Measurements from ENCODE around the gene NKX2-2.

NKX2-2 gene

DNA sequence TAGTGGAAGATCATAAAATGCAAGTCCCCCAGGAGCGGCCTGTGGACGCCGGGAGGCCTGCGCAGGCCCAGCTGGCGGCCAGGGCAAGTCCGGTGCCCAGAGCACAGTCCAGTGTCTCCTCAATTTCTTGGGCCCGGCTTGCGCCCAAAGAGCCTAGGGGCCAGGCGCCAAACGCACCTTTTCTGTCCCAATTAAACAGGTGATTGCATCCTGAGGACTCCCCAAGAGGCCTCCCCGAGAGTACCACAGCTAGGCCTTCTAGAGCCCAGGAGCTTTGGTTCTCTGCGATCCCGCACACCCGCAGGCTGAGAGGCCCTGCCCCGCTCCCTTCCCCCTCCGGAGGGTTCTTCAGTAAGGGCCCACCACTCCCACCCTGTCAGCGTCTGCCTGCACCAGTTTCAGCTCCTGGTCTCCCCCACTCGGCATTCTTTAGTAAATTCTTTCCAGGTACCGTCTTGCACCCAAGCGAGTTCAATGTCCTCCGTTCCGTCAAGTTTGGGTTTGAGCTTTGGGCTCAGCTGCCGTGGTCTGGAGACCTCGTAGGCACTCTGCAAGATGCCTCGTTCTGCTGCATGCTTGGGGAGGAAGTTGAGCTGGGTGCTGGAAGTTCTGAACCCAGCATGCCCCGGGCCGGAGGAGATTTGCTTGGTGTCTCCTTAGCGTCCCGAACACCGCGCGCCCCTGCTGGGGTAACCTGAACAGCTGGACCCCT lies 3.9 kb upstream of the NKX2-2 start:
- no peak for DNase-seq (ENCODE audit: low read depth)
- H3K4me3 ChIP-seq (replicated peaks; ENCODE audit: low read depth, low read length), result no peak overlapping the region
- TF ChIP-seq, protein P1, sequence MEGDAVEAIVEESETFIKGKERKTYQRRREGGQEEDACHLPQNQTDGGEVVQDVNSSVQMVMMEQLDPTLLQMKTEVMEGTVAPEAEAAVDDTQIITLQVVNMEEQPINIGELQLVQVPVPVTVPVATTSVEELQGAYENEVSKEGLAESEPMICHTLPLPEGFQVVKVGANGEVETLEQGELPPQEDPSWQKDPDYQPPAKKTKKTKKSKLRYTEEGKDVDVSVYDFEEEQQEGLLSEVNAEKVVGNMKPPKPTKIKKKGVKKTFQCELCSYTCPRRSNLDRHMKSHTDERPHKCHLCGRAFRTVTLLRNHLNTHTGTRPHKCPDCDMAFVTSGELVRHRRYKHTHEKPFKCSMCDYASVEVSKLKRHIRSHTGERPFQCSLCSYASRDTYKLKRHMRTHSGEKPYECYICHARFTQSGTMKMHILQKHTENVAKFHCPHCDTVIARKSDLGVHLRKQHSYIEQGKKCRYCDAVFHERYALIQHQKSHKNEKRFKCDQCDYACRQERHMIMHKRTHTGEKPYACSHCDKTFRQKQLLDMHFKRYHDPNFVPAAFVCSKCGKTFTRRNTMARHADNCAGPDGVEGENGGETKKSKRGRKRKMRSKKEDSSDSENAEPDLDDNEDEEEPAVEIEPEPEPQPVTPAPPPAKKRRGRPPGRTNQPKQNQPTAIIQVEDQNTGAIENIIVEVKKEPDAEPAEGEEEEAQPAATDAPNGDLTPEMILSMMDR (IDR thresholded peaks at IDR 0.05; ENCODE audit: low read length, missing control alignments), result no peak

- no peak for DNase-seq (ENCODE audit: low read depth)
- TF ChIP-seq, protein P1 (IDR thresholded peaks at IDR 0.05; ENCODE audit: low read length, missing control alignments), result no peak
These were observed 3.1 kb upstream of the NKX2-2 start for GRCh38 chr20:21516861-21517565.

DNA sequence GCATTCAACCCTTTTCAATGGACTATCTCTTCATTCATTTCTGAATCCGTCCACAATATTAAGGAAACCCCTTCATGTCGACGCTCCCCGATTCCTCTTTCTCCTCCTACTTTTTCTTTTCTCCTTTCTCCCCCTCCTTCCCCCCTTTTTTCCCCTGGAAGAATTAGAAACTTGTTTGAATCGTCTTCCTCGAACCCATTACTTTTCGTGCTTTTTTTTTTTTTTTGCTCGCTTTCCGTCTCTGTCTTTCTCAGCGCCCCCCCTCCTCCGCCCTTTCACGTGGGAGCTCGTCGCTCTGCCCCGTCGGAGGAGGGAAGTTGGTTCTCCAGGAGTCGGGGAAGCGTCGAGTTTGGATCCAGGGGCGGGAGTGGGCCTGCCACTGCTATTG lies 2.3 kb upstream of the NKX2-2 start:
- H3K4me3 ChIP-seq (replicated peaks; ENCODE audit: low read depth, low read length), result no peak overlapping the region
- TF ChIP-seq, protein P1 (IDR thresholded peaks at IDR 0.05; ENCODE audit: low read length, missing control alignments), result no peak
- DNase-seq (ENCODE audit: low read depth), result no peak

More at GRCh38 chr20:21516861-21517565, 3.1 kb upstream of the NKX2-2 start:
- no peak overlapping the region for H3K4me3 ChIP-seq (replicated peaks; ENCODE audit: low read depth, low read length)

DNA sequence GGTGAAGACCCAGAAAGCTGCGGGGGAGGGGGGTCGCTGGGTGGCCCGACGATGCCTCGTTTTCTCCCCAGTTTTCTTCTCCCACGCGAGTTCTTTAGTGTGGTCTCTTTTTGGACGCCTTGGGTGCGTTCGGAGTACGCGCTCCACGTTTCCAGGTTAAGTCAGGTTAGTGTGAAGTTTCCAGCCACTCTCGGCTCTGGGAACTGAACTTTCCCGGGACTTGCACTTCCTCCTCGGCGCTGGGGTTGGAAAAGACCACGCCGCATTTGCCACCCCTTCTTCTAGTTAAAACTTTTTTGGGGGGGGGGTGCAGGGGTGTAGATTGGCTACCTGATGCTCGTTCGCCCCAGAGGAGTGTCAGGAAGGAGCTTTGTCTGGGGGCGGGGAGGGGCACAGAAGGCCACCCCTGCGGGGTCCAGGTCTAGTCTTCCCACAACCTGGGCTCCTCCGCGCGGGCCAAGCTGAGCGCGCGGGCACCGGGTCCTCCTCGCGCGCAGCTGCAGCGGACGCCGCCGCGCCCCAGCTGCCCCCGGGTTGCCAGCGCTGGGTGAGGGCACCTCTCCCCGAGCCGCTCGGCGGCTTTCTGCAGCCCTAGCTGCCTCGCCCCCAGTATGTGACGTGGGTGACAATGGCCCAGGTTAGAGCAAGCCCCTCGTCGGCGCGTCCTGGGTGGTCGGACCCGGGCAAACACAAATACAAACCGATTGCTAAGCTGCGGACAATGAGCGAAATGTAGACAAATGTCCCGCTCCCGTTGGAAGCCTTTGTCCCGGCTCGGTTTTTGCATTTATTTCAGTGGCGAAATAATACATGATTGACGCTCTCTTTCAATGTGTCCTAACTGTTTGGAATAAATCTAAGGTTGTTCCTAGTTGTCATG lies 1.7 kb upstream of the NKX2-2 start:
- no peak for DNase-seq (ENCODE audit: low read depth)

DNA sequence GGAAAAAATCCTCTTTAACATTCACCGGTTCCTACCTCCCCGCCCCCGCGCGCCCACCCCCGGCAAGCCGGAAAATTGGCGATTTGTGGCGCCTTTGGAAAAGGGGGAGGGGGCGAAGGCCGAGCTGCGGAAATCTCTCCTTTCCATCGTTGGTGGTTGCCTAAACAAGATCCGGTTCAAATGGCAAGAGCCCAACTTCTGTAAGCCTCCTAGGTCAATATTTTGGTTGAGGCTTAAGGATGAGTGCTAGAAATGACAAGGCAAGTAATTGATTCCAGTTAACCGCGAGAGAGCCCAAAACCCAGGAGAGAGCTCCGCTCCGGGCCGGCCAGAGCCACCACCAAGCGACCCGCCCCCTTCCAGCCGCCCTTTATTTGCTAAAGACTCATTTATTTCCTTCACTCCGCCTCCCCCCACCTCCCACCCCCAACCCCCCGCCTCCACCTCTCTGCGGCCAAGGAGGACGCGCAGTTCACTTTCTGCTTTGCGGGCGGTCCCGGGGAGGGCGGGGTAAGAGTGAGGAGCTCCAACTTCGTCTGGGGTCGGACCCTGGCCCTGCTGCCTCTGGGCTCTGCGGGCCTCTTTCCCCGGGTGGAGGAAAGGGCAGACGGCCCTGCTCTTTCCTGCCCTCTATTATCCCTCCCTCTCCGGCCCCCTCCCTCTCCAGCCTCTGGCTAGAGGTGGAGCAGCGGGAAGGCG lies 838 bp upstream of the NKX2-2 start:
- TF ChIP-seq, protein P1 (IDR thresholded peaks at IDR 0.05; ENCODE audit: low read length, missing control alignments), result no peak
- no peak overlapping the region for H3K4me3 ChIP-seq (replicated peaks; ENCODE audit: low read depth, low read length)
- no peak for DNase-seq (ENCODE audit: low read depth)

More for the DNA sequence above, 1.7 kb upstream of the NKX2-2 start:
- TF ChIP-seq, protein P1 (IDR thresholded peaks at IDR 0.05; ENCODE audit: low read length, missing control alignments), result no peak
- no peak overlapping the region for H3K4me3 ChIP-seq (replicated peaks; ENCODE audit: low read depth, low read length)

GRCh38 chr20:21513181-21513663 lies 642 bp downstream of the NKX2-2 start:
- TF ChIP-seq, protein P1 (IDR thresholded peaks at IDR 0.05; ENCODE audit: low read length, missing control alignments), result no peak
- H3K4me3 ChIP-seq (replicated peaks; ENCODE audit: low read depth, low read length), result no peak overlapping the region
- DNase-seq (ENCODE audit: low read depth), result no peak

All from fibroblast of pulmonary artery (primary cell).